GM18951 (cell line): ENCODE measurements around the gene FLNB.

Experiments
- POLR2A ChIP-seq: IDR thresholded peaks from 4 replicates; pipeline ENCODE4 v1.6.1; 2011; ENCODE audit warnings: mild to moderate bottlenecking; ENCODE audit not compliant: insufficient read length, insufficient read depth; ENCODE audit errors: extremely low read depth
- in situ Hi-C: fragments of 300-500 bp; cut with MboI; formaldehyde crosslinking; loops from one replicate; pipeline ENCODE4 v1.12.0; 2022; ENCODE audit warnings: low sequenced_read_pairs, mixed read lengths, inconsistent platforms; ENCODE audit not compliant: unreplicated experiment

The FLNB gene

DNA sequence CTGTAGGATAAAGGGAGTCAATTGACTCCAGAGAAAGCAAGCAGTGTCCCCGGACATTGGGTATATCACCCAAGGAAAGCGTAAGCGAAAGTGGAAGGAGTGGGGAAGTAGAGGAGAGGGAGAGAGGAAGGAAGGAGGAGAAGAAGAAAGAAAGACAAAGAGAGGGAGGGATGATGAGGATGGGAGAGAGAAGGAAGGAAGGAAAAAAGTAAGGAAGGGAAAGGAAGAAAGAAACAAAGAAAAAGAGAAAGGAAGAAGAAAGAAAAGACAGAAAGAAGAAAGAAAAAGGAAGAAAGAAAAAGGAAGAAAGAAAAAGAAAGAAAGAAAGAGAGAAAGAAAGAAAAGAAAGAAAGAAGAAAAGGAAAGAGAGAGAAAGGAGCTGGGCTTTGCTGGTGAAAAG, 201.7 kb downstream of the FLNB start:
- in situ Hi-C loops, result no loop called here
- no peak for TF ChIP-seq POLR2A

DNA sequence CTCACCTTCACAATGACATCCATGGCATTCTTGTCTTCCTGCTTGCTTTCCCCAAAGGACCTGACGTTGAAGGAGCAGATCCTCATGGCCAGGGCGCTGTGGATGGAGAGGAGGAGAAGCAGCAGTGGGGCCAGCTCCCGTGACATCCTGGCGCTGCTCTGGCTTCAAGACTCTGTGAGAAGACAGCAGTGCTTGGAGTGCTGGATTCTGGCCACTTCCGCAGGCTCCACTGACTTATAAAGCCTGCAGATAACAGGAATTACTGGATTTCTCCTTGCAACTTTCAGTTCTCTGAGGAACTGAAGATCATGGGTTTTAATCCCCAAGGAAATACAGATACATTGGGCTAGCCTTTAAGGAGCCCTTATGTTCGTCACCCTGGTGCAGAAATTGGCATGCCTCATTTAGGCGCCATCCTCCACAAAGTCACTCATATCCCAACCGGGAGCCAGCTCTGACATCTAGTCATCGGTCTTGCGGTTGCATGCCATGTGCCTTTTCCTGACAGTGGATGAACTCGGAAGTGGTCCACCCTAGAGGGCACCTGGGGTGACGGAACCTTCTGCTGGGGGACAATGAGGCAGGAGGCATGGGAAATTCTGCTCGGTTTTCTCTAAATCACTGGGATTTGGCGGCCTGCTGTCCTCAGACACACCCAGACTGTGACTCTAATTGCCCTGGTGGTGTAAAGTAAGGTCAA, 202.7 kb downstream of the FLNB start, which contains the start of gene DNASE1L3:
Gene DNASE1L3 (minus strand): TSS at position 212 of the 700 bp plus-strand sequence. CDS start 66 bp downstream, at position 146.
- in situ Hi-C loops, result no loop called here
- no peak for TF ChIP-seq POLR2A

DNA sequence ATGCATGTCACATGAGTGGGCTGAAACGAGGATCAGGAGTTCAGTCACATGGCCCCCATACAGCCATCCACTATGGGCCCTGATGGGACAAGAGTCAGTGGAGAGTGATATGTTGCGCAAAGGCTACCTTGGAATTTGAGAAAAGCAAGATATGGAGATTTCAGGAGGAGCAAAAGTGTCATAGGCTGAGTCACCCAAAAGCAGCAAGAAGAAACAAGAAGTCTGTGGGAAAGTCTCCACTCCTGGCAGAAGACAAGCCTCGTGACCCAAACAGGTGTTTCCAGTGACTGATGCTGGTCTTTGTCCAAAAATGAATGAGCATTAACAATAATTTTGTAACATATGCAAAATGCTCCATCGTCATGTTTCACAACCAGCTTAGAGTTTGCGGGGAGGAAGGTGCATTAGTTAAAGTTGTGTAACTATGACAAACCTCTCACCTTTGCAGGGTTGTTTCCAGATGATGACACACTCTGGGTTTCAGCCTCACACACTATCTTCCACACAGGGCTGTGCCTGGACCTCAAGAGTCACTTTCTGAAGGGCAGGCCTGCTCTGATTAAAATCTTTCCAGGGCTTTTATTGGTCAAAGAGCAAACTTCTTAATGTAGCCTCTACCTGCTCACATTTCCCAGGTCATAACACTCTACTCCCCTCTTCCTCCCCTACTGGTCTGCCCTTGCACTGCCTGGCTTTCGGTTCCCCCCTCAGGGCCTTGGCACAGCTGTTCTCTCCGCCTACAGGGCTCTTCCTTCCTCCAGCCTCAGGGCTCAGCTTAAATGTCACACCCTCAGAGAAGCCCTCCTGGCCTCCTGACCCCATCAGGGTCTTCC, 206.5 kb downstream of the FLNB start:
- TF ChIP-seq POLR2A, result peak; percentile 24
- in situ Hi-C loops, result no loop called here

DNA sequence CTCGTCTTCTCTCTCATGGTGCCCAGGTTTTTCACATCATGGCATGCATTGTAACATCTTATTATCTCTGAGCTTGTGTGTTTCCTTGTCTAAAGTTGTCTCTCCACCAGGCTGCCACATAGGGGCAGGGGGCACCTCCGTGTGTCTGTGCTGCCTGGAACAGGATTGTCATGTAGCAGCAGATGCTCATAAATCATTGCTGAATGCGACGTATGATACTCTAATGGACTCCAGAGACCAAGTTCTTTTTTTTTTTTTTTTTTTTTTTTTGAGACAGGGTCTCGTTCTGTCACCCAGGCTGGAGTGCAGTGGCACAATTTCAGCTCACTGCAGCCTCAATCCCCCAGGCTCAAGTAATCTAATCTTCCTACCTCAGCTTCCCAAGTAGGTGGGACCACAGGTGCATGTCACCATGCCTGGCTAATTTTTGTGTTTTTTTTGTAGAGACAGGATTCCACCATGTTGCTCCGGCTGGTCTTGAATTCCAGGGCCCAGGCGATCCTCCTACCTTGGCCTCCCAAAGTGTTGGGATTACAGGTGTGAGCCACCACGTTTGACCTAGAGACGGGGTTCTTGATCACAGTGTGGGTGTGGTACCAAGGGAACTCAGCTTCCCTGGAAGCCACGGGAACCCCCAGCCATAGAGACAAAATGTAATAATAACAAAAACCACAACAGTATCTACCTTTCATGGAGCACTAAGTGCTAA, 207.2 kb downstream of the FLNB start:
- no peak for TF ChIP-seq POLR2A
- in situ Hi-C loops, result no loop called here

DNA sequence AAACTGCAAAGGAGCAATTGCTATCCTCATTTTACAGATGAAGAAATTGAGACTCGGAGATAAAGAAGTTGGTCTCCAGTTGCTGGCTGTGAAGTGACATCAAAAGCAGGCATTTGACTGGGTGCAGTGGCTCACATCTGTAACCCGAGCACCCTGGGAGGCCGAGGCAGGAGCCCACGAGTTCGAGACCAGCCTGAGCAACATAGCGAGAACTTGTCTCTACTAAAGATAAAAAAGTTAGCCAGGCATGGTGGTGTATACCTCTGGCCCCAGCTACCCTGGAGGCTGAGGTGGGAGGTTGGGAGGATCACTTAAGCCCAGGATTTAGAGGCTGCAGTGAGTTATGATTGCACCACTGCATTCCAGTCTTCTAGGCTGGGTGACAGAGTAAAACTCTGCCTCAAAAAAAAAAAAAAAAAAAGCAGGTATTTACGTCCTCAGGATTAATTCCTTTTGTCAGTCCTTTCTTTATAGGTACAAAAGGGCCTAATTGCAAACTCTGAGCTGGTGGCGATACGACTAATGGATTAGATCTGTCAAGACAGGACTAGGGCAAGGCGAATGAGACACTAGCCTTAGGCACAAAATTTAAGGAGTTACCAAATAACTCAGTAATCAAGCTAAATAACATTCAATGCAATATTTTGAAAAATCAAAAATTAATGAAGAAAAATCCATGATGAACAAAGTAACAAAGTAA, 208.4 kb downstream of the FLNB start:
- TF ChIP-seq POLR2A, result no peak
- in situ Hi-C loops, result no loop called here

DNA sequence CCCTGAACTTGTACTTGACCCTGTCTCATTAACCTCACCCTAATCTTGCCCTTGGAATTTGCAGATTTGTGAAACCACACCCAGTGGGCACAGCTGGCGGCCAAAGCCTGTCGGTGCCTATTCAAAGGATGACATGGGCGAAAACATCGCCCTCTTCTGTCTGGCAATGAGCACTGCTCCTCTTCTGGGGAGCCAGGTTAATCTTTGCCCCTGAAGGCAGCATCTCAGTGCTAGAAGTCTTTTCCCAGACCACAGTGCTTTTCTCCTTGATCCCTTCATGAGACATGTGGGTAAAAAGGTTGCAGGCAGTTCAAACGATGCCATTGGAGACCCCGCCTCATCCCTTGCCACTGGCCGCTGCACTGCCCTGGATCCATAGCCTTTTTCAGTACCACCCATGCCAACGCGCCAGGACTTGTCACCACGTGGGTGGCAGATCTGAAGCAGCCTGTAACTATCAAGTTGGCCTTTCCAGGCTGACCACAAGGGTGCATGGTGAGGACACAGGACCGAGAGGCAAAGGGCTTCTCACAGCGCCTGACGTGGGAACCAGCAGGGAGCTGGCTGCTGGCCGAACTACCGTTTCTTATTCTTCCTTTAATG, 209.1 kb downstream of the FLNB start:
- in situ Hi-C loops, result no loop called here
- TF ChIP-seq POLR2A, result no peak

DNA sequence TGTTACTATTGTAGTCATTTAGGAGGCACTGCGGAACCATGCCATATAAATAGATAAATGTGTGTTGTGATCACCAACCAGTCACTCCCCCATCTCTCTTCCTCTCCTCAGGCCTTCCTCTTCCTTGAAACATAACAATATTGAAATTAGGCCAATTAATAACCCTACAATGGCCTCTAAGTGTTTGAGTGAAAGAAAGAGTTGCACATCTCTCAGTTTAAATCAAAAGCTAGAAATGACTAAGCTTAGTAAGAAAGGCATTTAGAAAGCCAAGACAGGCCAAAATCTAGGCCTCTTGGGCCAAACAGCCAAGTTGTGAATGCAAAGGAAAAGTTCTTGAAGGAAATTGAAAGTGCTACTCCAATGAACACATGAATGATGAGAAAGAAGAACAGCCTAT, 210.7 kb downstream of the FLNB start:
- no peak for TF ChIP-seq POLR2A
- in situ Hi-C loops, result no loop called here
